ENCODE data around the gene ATG4D.
"Not testable (repeated sequence)": the region's sequence is repeated elsewhere in the genome, so short reads cannot be mapped to it uniquely, and the experiment has no call there.

The ATG4D gene

GRCh38 chr19:10544753-10545251 is 1.1 kb downstream of the ATG4D start:
- no peak for DNase-seq (ENCODE audit: low read depth)
- peak overlapping the region; percentile 86 for H3K4me3 ChIP-seq (ENCODE audit: low read depth, low read length)
- no peak for TF ChIP-seq CTCF (IDR thresholded peaks at IDR 0.05; ENCODE audit: control insufficient read depth, extremely low read depth, insufficient read depth)

GRCh38 chr19:10546817-10547216 is 3.1 kb downstream of the ATG4D start:
- DNase-seq (ENCODE audit: low read depth): no peak
- TF ChIP-seq CTCF (IDR thresholded peaks at IDR 0.05; ENCODE audit: control insufficient read depth, extremely low read depth, insufficient read depth): no peak
- H3K4me3 ChIP-seq (ENCODE audit: low read depth, low read length): no peak overlapping the region

GRCh38 chr19:10548746-10549276 is 5.1 kb downstream of the ATG4D start:
- no peak for DNase-seq (ENCODE audit: low read depth)
- no peak overlapping the region for H3K4me3 ChIP-seq (ENCODE audit: low read depth, low read length)
- no peak for TF ChIP-seq CTCF (IDR thresholded peaks at IDR 0.05; ENCODE audit: control insufficient read depth, extremely low read depth, insufficient read depth)

GRCh38 chr19:10549733-10550132 is 6.0 kb downstream of the ATG4D start:
- DNase-seq (ENCODE audit: low read depth): no peak
- TF ChIP-seq CTCF (IDR thresholded peaks at IDR 0.05; ENCODE audit: control insufficient read depth, extremely low read depth, insufficient read depth): no peak

GRCh38 chr19:10550336-10550735 is 6.6 kb downstream of the ATG4D start:
- H3K4me3 ChIP-seq (ENCODE audit: low read depth, low read length): no peak overlapping the region
- no peak for TF ChIP-seq CTCF (IDR thresholded peaks at IDR 0.05; ENCODE audit: control insufficient read depth, extremely low read depth, insufficient read depth)
- no peak for DNase-seq (ENCODE audit: low read depth)

More at GRCh38 chr19:10549733-10550132, 6.0 kb downstream of the ATG4D start:
- no peak overlapping the region for H3K4me3 ChIP-seq (ENCODE audit: low read depth, low read length)

GRCh38 chr19:10551006-10551405 is 7.3 kb downstream of the ATG4D start:
- not testable (repeated sequence) for DNase-seq (ENCODE audit: low read depth); H3K4me3 ChIP-seq (ENCODE audit: low read depth, low read length)

- no peak overlapping the region for H3K4me3 ChIP-seq (ENCODE audit: low read depth, low read length)
- no peak for DNase-seq (ENCODE audit: low read depth)
- TF ChIP-seq CTCF (IDR thresholded peaks at IDR 0.05; ENCODE audit: control insufficient read depth, extremely low read depth, insufficient read depth): peak; percentile 53
Measured at GRCh38 chr19:10551698-10552301, 8.1 kb downstream of the ATG4D start.

Data from LNCaP clone FGC (cell line).